ENCODE results near the gene TRERF1.

TRERF1 gene

DNA sequence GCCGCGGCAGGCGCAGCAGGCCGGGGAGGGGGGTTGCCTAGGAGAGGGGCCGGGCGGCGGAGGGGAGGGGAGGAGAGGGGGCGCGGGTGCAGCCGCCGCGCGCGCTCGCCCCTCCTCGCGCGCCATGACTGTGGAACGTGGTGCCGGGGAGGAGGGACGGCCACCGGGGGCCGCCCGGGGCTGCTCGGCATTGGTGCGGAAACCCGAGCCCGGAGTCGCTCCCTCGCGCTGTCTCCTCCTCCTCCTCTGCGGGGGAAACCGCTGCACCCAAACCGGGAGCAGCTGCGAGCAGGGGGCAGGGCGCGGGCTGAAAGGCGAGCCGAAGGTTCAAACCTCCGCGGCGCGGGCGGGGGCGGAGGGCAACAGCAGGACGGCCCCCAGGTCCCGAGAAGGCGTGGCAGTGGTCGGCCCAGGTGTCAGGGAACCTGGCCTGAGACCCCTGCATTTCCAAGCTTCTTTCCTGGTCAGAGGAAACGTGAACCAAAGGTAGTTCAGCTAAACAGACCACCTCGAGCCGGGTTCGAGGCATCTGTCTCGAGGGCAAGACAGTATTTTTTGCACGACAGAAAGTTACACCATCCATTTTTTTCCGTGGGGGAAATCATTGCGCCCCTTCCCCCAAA, 1.4 kb upstream of the TRERF1 start (continued):
- TF ChIP-seq, protein P1, sequence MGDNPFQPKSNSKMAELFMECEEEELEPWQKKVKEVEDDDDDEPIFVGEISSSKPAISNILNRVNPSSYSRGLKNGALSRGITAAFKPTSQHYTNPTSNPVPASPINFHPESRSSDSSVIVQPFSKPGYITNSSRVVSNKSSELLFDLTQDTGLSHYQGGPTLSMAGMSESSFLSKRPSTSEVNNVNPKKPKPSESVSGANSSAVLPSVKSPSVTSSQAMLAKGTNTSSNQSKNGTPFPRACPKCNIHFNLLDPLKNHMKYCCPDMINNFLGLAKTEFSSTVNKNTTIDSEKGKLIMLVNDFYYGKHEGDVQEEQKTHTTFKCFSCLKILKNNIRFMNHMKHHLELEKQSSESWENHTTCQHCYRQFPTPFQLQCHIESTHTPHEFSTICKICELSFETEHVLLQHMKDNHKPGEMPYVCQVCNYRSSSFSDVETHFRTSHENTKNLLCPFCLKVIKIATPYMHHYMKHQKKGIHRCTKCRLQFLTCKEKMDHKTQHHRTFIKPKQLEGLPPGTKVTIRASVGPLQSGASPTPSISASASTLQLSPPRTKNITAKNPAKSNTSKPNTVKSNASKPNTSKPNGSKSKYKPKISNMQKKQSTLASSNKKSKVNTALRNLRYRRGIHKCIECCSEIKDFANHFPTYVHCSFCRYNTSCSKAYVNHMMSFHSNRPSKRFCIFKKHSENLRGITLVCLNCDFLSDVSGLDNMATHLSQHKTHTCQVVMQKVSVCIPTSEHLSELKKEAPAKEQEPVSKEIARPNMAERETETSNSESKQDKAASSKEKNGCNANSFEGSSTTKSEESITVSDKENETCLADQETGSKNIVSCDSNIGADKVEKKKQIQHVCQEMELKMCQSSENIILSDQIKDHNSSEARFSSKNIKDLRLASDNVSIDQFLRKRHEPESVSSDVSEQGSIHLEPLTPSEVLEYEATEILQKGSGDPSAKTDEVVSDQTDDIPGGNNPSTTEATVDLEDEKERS (tag by site-specific recombination; IDR thresholded peaks at IDR 0.05): no peak
- TF ChIP-seq, protein P2, sequence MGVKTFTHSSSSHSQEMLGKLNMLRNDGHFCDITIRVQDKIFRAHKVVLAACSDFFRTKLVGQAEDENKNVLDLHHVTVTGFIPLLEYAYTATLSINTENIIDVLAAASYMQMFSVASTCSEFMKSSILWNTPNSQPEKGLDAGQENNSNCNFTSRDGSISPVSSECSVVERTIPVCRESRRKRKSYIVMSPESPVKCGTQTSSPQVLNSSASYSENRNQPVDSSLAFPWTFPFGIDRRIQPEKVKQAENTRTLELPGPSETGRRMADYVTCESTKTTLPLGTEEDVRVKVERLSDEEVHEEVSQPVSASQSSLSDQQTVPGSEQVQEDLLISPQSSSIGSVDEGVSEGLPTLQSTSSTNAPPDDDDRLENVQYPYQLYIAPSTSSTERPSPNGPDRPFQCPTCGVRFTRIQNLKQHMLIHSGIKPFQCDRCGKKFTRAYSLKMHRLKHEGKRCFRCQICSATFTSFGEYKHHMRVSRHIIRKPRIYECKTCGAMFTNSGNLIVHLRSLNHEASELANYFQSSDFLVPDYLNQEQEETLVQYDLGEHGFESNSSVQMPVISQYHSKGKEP (tag by site-specific recombination; IDR thresholded peaks at IDR 0.05): peak; percentile 67
- TF ChIP-seq, protein P3, sequence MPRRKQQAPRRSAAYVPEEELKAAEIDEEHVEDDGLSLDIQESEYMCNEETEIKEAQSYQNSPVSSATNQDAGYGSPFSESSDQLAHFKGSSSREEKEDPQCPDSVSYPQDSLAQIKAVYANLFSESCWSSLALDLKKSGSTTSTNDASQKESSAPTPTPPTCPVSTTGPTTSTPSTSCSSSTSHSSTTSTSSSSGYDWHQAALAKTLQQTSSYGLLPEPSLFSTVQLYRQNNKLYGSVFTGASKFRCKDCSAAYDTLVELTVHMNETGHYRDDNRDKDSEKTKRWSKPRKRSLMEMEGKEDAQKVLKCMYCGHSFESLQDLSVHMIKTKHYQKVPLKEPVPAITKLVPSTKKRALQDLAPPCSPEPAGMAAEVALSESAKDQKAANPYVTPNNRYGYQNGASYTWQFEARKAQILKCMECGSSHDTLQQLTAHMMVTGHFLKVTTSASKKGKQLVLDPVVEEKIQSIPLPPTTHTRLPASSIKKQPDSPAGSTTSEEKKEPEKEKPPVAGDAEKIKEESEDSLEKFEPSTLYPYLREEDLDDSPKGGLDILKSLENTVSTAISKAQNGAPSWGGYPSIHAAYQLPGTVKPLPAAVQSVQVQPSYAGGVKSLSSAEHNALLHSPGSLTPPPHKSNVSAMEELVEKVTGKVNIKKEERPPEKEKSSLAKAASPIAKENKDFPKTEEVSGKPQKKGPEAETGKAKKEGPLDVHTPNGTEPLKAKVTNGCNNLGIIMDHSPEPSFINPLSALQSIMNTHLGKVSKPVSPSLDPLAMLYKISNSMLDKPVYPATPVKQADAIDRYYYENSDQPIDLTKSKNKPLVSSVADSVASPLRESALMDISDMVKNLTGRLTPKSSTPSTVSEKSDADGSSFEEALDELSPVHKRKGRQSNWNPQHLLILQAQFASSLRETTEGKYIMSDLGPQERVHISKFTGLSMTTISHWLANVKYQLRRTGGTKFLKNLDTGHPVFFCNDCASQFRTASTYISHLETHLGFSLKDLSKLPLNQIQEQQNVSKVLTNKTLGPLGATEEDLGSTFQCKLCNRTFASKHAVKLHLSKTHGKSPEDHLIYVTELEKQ (tag by site-specific recombination; IDR thresholded peaks at IDR 0.05; ENCODE audit: borderline replicate concordance): no peak
- TF ChIP-seq ZBTB48 (tag by site-specific recombination; IDR thresholded peaks at IDR 0.05) (peak; percentile 57), ZNF394 (tag by site-specific recombination; IDR thresholded peaks at IDR 0.05; ENCODE audit: borderline replicate concordance) (peak; percentile 78), KLF10 (tag by site-specific recombination; IDR thresholded peaks at IDR 0.05) (peak; percentile 69), ZNF2 (tag by site-specific recombination; IDR thresholded peaks at IDR 0.05) (no peak), HOXA7 (CRISPR knock-in tag; IDR thresholded peaks at IDR 0.05; ENCODE audit: borderline replicate concordance) (no peak), KLF9 (tag by site-specific recombination; IDR thresholded peaks at IDR 0.05; ENCODE audit: low read depth) (peak; percentile 70), ZNF155 (tag by site-specific recombination; IDR thresholded peaks at IDR 0.05) (no peak), ZNF341 (tag by site-specific recombination; IDR thresholded peaks at IDR 0.05; ENCODE audit: low read depth) (peak; percentile 85), ZNF132 (tag by site-specific recombination; IDR thresholded peaks at IDR 0.05; ENCODE audit: borderline replicate concordance) (no peak), ZBTB1 (tag by site-specific recombination; IDR thresholded peaks at IDR 0.05) (peak; percentile 48; the same call in 1 of the 2 replicates), ZNF660 (tag by site-specific recombination; IDR thresholded peaks at IDR 0.05) (peak; percentile 80), ZNF16 (tag by site-specific recombination; IDR thresholded peaks at IDR 0.05; ENCODE audit: low read depth) (no peak), ZNF423 (tag by site-specific recombination; IDR thresholded peaks at IDR 0.05) (peak; percentile 60), ZNF48 (tag by site-specific recombination; IDR thresholded peaks at IDR 0.05) (no peak), ZFHX2 (tag by site-specific recombination; conservative IDR thresholded peaks at IDR 0.05) (peak; percentile 93), OSR2 (tag by site-specific recombination; IDR thresholded peaks at IDR 0.05) (peak; percentile 91), ZNF391 (tag by site-specific recombination; IDR thresholded peaks at IDR 0.05; ENCODE audit: borderline replicate concordance, low read depth) (peak; percentile 37; the same call in 1 of the 2 replicates), ZSCAN30 (tag by site-specific recombination; IDR thresholded peaks at IDR 0.05) (peak; percentile 39; the same call in 1 of the 2 replicates)
- TF ChIP-seq, protein P4, sequence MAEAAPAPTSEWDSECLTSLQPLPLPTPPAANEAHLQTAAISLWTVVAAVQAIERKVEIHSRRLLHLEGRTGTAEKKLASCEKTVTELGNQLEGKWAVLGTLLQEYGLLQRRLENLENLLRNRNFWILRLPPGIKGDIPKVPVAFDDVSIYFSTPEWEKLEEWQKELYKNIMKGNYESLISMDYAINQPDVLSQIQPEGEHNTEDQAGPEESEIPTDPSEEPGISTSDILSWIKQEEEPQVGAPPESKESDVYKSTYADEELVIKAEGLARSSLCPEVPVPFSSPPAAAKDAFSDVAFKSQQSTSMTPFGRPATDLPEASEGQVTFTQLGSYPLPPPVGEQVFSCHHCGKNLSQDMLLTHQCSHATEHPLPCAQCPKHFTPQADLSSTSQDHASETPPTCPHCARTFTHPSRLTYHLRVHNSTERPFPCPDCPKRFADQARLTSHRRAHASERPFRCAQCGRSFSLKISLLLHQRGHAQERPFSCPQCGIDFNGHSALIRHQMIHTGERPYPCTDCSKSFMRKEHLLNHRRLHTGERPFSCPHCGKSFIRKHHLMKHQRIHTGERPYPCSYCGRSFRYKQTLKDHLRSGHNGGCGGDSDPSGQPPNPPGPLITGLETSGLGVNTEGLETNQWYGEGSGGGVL (tag by site-specific recombination; IDR thresholded peaks at IDR 0.05): peak; percentile 98
- TF ChIP-seq, protein P5, sequence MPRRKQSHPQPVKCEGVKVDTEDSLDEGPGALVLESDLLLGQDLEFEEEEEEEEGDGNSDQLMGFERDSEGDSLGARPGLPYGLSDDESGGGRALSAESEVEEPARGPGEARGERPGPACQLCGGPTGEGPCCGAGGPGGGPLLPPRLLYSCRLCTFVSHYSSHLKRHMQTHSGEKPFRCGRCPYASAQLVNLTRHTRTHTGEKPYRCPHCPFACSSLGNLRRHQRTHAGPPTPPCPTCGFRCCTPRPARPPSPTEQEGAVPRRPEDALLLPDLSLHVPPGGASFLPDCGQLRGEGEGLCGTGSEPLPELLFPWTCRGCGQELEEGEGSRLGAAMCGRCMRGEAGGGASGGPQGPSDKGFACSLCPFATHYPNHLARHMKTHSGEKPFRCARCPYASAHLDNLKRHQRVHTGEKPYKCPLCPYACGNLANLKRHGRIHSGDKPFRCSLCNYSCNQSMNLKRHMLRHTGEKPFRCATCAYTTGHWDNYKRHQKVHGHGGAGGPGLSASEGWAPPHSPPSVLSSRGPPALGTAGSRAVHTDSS (tag by site-specific recombination; IDR thresholded peaks at IDR 0.05): peak; percentile 75
- TF ChIP-seq, protein P6, sequence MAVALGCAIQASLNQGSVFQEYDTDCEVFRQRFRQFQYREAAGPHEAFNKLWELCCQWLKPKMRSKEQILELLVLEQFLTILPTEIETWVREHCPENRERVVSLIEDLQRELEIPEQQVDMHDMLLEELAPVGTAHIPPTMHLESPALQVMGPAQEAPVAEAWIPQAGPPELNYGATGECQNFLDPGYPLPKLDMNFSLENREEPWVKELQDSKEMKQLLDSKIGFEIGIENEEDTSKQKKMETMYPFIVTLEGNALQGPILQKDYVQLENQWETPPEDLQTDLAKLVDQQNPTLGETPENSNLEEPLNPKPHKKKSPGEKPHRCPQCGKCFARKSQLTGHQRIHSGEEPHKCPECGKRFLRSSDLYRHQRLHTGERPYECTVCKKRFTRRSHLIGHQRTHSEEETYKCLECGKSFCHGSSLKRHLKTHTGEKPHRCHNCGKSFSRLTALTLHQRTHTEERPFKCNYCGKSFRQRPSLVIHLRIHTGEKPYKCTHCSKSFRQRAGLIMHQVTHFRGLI (tag by site-specific recombination; IDR thresholded peaks at IDR 0.05): peak; percentile 32; the same call in 1 of the 2 replicates
- TF ChIP-seq, protein P7, sequence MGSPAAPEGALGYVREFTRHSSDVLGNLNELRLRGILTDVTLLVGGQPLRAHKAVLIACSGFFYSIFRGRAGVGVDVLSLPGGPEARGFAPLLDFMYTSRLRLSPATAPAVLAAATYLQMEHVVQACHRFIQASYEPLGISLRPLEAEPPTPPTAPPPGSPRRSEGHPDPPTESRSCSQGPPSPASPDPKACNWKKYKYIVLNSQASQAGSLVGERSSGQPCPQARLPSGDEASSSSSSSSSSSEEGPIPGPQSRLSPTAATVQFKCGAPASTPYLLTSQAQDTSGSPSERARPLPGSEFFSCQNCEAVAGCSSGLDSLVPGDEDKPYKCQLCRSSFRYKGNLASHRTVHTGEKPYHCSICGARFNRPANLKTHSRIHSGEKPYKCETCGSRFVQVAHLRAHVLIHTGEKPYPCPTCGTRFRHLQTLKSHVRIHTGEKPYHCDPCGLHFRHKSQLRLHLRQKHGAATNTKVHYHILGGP (tag by site-specific recombination; IDR thresholded peaks at IDR 0.05): no peak
